ENCODE results near the gene PTPRN2. TPM values are rescaled to one million over a fixed set of nuclear protein-coding genes. Genes with fewer than 3 reads are reported as not detected.
A peak's percentile ranks its signal among the peaks of the same experiment; 100 is the strongest.
"Not testable (repeated sequence)": the region's sequence is repeated elsewhere in the genome, so short reads cannot be mapped to it uniquely, and the experiment has no call there.

The PTPRN2 gene
- total and polyA plus RNA-seq, 7 donors = 3.2 to 7.1 (median 5.5) TPM

DNA sequence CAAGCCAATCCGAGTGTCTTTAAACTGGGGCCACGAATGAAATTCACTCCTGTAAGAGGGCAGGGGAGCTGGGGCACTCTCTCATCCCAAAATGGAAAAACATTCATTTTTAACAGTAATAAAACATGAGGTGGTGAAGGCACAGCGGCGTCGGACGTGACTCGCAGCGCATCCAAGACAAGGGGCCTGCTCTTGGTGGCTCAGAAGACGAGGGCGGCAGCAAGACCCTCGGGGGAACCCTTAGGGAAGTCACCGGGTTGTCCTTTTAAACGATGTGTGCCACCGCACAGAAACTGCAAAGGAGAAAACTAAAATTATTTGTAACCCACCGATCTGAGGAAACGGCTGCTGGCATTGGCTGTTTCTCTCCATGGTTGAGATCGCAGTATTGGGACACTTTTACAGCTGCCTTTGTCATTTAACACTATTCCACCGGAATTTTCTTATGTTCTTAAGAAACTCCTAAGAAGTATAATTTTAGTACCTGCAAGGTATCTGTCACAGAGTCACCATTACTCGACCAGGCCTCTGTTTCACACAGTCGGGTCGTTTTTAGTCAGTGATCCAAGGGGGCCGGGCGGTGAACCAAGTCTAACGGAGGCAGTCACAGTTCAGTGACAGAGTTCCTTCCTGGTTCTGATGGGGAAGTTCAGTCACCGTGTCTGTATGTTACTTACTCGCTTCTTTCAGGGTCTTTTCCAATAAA lies 159.3 kb downstream of the PTPRN2 start:
- DNase-seq = no peak
- H3K4me1 ChIP-seq = peaks cover 0 to 18% (median 16%) of the 10 kb centered on the region in 4 donors
- no peak overlapping the region for H3K4me3 ChIP-seq
- intact Hi-C loops (cut with DNase I) = no loop called here
- no peaks in the 10 kb centered on the region for H3K9me3 ChIP-seq
- H3K27ac ChIP-seq = no peak overlapping the region
- 74 to 78% methylated on average over 26 of the region's 26 CpGs for WGBS, 2 donors
- TF ChIP-seq EP300 (IDR thresholded peaks at IDR 0.05) (no peak), POLR2AphosphoS5 (IDR thresholded peaks at IDR 0.05) (no peak), POLR2A (IDR thresholded peaks at IDR 0.05) (no peak)
- TF ChIP-seq, protein P1, sequence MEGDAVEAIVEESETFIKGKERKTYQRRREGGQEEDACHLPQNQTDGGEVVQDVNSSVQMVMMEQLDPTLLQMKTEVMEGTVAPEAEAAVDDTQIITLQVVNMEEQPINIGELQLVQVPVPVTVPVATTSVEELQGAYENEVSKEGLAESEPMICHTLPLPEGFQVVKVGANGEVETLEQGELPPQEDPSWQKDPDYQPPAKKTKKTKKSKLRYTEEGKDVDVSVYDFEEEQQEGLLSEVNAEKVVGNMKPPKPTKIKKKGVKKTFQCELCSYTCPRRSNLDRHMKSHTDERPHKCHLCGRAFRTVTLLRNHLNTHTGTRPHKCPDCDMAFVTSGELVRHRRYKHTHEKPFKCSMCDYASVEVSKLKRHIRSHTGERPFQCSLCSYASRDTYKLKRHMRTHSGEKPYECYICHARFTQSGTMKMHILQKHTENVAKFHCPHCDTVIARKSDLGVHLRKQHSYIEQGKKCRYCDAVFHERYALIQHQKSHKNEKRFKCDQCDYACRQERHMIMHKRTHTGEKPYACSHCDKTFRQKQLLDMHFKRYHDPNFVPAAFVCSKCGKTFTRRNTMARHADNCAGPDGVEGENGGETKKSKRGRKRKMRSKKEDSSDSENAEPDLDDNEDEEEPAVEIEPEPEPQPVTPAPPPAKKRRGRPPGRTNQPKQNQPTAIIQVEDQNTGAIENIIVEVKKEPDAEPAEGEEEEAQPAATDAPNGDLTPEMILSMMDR (IDR thresholded peaks at IDR 0.05) = no peak
- no peaks in the 10 kb centered on the region for H3K36me3 ChIP-seq
- no peaks in the 10 kb centered on the region for H3K27me3 ChIP-seq

DNA sequence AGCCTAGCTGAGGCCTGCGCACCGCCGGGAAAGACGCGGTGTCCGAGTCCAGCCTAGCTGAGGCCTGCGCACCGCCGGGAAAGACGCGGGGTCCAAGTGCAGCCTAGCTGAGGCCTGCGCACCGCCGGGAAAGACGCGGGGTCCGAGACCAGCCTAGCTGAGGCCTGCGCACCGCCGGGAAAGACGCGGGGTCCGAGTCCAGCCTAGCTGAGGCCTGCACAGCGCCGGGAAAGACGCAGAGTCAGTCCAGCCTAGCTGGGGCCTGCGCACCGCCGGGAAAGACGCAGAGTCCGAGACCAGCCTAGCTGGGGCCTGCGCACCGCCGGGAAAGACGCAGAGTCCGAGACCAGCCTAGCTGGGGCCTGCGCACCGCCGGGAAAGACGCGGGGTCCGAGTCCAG lies 161.9 kb downstream of the PTPRN2 start:
- peak; percentile 21 for DNase-seq
- H3K4me3 ChIP-seq; H3K36me3 ChIP-seq; H3K27me3 ChIP-seq; intact Hi-C loops (cut with DNase I); H3K9me3 ChIP-seq; H3K27ac ChIP-seq; H3K4me1 ChIP-seq: not testable (repeated sequence)
- WGBS, 2 donors = 97 to 98% methylated on average over 35 of the region's 42 CpGs

DNA sequence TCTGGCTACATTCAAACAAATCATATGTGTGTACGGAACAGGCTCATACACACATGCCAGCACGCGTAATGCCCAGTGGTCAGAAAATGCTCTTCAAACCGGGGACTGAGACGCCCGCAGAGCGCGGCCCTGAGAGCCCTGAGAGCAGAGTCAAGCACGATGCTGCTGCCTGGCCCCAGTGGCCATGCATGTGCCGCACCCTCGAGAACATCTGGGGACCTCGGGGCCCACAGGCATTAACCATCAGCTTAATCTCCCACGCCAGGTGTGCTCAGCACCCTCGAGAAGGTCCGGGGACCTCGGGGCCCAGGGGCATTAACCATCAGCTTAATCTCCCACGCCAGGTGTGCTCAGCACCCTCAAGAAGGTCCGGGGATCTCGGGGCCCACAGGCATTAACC lies 163.1 kb downstream of the PTPRN2 start:
- WGBS, 2 donors = 89 to 91% methylated on average over 19 of the region's 19 CpGs

DNA sequence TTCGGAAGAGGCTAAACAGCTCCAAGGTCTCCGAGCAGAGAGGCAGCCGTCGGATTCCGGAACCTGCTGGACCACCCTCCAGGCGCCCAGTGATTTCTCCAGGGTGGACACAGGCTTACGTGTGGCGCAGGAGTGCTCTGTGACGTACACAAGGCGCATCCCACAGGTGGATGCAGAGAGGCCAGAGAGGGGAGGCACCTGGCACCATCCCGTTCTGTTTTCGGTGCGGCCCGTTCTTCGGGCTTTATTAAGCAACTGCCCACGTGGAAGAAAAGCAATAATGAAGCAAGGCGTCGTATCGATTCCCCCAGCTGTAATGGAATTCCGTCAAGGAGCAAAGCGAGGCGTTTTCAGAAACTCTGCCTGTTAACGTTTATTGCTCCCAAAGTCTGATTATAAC lies 163.6 kb downstream of the PTPRN2 start:
- Histone ChIP-seq H3K27ac (no peak overlapping the region), H3K9me3 (no peaks in the 10 kb centered on the region), H3K4me1 (no peaks in the 10 kb centered on the region), H3K36me3 (no peaks in the 10 kb centered on the region), H3K4me3 (no peak overlapping the region), H3K27me3 (no peaks in the 10 kb centered on the region)
- TF ChIP-seq, protein P1 (IDR thresholded peaks at IDR 0.05) = no peak
- TF ChIP-seq POLR2A (IDR thresholded peaks at IDR 0.05) (no peak), EP300 (IDR thresholded peaks at IDR 0.05) (no peak), POLR2AphosphoS5 (IDR thresholded peaks at IDR 0.05) (no peak)
- 95% methylated on average over 23 of the region's 23 CpGs for WGBS, 2 donors
- DNase-seq = peak; percentile 48
- intact Hi-C loops (cut with DNase I) = no loop called here

More for the DNA sequence above, 163.1 kb downstream of the PTPRN2 start:
- H3K4me1 ChIP-seq = no peaks in the 10 kb centered on the region
- intact Hi-C loops (cut with DNase I) = no loop called here
- no peak overlapping the region for H3K4me3 ChIP-seq
- DNase-seq = peak; percentile 56
- no peaks in the 10 kb centered on the region for H3K9me3 ChIP-seq
- TF ChIP-seq EP300 (IDR thresholded peaks at IDR 0.05) = no peak
- TF ChIP-seq, protein P1 (IDR thresholded peaks at IDR 0.05) = no peak
- no peak for TF ChIP-seq POLR2AphosphoS5 (IDR thresholded peaks at IDR 0.05)
- no peak for TF ChIP-seq POLR2A (IDR thresholded peaks at IDR 0.05)
- no peaks in the 10 kb centered on the region for H3K36me3 ChIP-seq
- no peaks in the 10 kb centered on the region for H3K27me3 ChIP-seq
- H3K27ac ChIP-seq = no peak overlapping the region

DNA sequence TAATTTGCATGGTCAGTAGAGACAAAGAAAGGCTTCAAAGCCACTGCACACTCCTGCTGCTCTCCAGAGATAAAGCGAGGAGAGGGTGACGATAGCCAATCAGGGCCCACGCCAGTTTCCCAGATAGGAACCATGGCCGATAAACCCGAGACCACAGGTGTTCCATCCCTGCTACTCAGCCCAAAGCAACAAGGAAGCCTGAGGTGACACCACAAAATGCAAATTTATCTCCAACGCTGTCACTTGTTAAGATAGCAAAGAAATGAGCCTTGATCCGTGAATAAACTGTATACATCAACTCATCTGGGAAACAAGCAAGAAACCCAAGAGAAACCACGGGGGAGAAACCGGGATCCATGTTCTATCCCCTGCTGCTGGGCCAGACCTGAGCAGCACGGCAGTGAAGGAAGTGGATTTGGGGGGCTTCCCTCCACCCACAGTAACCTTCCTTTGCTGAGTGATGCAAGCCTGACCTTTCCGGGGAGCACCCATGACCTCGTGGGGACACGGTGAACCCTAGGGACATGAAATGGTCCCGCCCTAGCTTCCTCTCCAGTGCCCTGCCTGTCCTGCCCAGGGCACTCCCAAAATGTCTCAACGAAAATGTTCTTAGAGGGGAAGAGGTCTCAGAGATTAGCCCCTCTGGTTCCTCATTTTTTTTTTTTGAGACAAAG lies 164.6 kb downstream of the PTPRN2 start:
- H3K27ac ChIP-seq = no peak overlapping the region
- H3K9me3 ChIP-seq = no peaks in the 10 kb centered on the region
- no peaks in the 10 kb centered on the region for H3K36me3 ChIP-seq
- WGBS, 2 donors = 72 to 81% methylated on average over 15 of the region's 15 CpGs
- no peaks in the 10 kb centered on the region for H3K4me1 ChIP-seq
- TF ChIP-seq POLR2AphosphoS5 (IDR thresholded peaks at IDR 0.05) = no peak
- TF ChIP-seq POLR2A (IDR thresholded peaks at IDR 0.05) = no peak
- no peak for TF ChIP-seq EP300 (IDR thresholded peaks at IDR 0.05)
- TF ChIP-seq, protein P1 (IDR thresholded peaks at IDR 0.05) = no peak
- H3K27me3 ChIP-seq = no peaks in the 10 kb centered on the region
- intact Hi-C loops (cut with DNase I) = no loop called here
- no peak for DNase-seq
- H3K4me3 ChIP-seq = no peak overlapping the region

Data from sigmoid colon (tissue), 7 donors.